Subcutaneous abdominal adipose tissue (tissue), 5 donors: ENCODE results near the gene LRRC17.

Source experiments
- H3K27ac ChIP-seq: one replicate; pipeline ENCODE4 v1.7.0; 2013; ENCODE audit warnings: low read depth, mild to moderate bottlenecking, inconsistent platforms, low read length, moderate library complexity
- H3K27me3 ChIP-seq, 5 donors: one replicate each; pipeline ENCODE4 v1.7.0; 2013; ENCODE audit warnings: low read length in 5 of 5, inconsistent platforms in 1 of 5; ENCODE audit not compliant: control insufficient read depth in 5 of 5, insufficient read depth in 4 of 5
- H3K36me3 ChIP-seq, 5 donors: one replicate each; pipeline ENCODE4 v1.7.0; 2013; ENCODE audit warnings: low read length in 5 of 5; ENCODE audit not compliant: control insufficient read depth in 5 of 5, insufficient read depth in 5 of 5
- H3K4me1 ChIP-seq, 5 donors: one replicate each; pipeline ENCODE4 v1.7.0; 2013; ENCODE audit warnings: low read length in 5 of 5, mild to moderate bottlenecking in 3 of 5, moderate library complexity in 1 of 5; ENCODE audit not compliant: control insufficient read depth in 5 of 5, insufficient read depth in 5 of 5
- H3K4me3 ChIP-seq, 5 donors: one replicate each; pipeline ENCODE4 v1.7.0; 2013; ENCODE audit warnings: low read length in 5 of 5, low read depth in 1 of 5
- H3K9ac ChIP-seq, 5 donors: one replicate each; pipeline ENCODE4 v1.7.0; 2013; ENCODE audit warnings: low read length in 5 of 5, mild to moderate bottlenecking in 4 of 5, moderate library complexity in 3 of 5
- H3K9me3 ChIP-seq, 5 donors: one replicate each; pipeline ENCODE4 v1.7.0; 2013; ENCODE audit warnings: low read length in 5 of 5; ENCODE audit not compliant: control insufficient read depth in 5 of 5
- donor health status: healthy.
- donor health status: healthy.
- donor health status: healthy.
- donor health status: healthy.
- donor health status: healthy.

Gene LRRC17

DNA sequence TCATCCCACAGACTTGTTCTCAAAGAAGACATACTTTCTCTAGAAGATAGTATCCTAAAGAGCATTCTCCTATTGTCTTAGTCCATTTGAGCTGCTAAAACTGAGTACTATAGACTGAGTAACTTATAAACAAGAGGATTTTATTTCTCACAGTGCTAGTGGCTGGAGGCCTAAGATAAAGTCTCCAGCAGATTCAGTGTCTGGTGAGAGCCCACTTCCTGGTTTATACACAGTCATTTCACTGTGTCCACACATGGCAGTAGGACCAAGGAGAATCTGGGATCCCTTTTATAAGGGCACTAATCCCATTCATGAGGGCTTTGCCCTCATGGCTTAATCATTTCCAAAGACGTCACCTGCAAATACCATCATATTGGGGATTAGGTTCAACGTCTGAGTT lies 68.7 kb downstream of the LRRC17 start:
- Histone ChIP-seq H3K9me3 (peaks cover 0 to 6% (median 4%) of the 10 kb centered on the region in 5 donors), H3K36me3 (no peaks in the 10 kb centered on the region), H3K27me3 (no peaks in the 10 kb centered on the region), H3K4me1 (peaks cover 0 to 9% (median 3%) of the 10 kb centered on the region in 5 donors), H3K9ac (no peak overlapping the region), H3K4me3 (no peak overlapping the region), H3K27ac (no peak overlapping the region)

- no peaks in the 10 kb centered on the region for H3K36me3 ChIP-seq
Observed at GRCh38 chr7:102982235-102982634, 69.4 kb downstream of the LRRC17 start.

DNA sequence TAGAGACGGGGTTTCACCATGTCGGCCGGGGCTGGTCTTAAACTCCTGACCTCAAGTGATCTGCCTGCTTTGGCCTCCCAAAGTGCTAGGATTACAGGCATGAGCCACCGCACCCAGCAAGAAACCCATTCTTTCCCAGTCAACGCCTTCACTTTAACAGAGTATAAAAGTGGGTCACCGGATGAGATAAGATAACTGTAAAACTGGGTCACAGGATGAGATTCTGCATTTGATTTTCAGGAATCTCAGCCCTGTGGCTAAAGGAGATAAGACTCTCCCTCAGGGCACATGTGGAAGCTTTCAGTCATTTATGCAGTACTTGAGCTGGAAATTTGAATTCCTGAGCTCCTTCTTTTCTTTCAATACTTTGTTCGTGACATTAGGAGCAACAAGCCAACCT lies 70.8 kb downstream of the LRRC17 start:
- H3K27ac ChIP-seq, result no peak overlapping the region
- no peak overlapping the region for H3K4me3 ChIP-seq
- H3K9me3 ChIP-seq, result peaks cover 0 to 6% (median 4%) of the 10 kb centered on the region in 5 donors
- no peaks in the 10 kb centered on the region for H3K27me3 ChIP-seq
- peaks cover 0 to 2% (median 0%) of the 10 kb centered on the region in 5 donors for H3K4me1 ChIP-seq
- no peaks in the 10 kb centered on the region for H3K36me3 ChIP-seq
- H3K9ac ChIP-seq, result no peak overlapping the region

More at GRCh38 chr7:102982235-102982634, 69.4 kb downstream of the LRRC17 start:
- Histone ChIP-seq H3K4me1 (peaks cover 0 to 9% (median 3%) of the 10 kb centered on the region in 5 donors), H3K4me3 (no peak overlapping the region), H3K27me3 (no peaks in the 10 kb centered on the region), H3K27ac (no peak overlapping the region), H3K9me3 (peaks cover 0 to 6% (median 4%) of the 10 kb centered on the region in 5 donors), H3K9ac (no peak overlapping the region)

DNA sequence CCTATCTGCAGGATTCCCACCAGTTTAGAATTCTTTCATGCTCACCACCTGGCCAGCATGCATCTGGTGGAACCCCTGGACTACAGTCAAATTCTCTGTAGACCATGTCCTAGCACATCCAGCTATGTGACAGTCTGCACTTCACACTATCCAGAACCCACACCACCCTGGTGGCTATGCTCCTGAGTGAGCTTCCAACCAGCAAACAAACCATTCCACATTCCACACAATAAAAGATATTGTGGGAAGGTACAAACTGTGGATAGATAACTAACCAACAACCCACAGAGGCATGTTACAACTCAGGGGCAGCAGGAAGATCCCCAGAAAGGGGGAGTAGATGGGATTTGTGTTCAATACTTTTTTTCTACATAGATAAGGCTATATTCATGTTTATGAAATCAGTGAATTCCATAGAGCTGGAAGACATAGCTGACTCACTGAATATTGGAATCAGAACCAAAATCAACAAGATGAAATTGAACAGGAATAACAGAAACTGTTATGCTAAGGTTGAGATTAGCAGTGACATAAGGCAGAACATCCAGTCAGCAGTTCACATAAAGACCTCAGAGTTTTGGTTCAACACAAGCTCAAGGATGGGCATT lies 72.5 kb downstream of the LRRC17 start:
- Histone ChIP-seq H3K4me3 (no peak overlapping the region), H3K9me3 (peaks cover 0 to 2% (median 0%) of the 10 kb centered on the region in 5 donors), H3K27me3 (no peaks in the 10 kb centered on the region), H3K9ac (no peak overlapping the region), H3K4me1 (no peaks in the 10 kb centered on the region), H3K27ac (no peak overlapping the region), H3K36me3 (no peaks in the 10 kb centered on the region)

- no peak overlapping the region for H3K9ac ChIP-seq
- no peak overlapping the region for H3K27ac ChIP-seq
- peaks cover 0 to 4% (median 0%) of the 10 kb centered on the region in 5 donors for H3K4me1 ChIP-seq
- no peaks in the 10 kb centered on the region for H3K27me3 ChIP-seq
- H3K9me3 ChIP-seq, result no peaks in the 10 kb centered on the region
- H3K36me3 ChIP-seq, result no peaks in the 10 kb centered on the region
- no peak overlapping the region for H3K4me3 ChIP-seq
Observed at GRCh38 chr7:102988088-102988487, 75.3 kb downstream of the LRRC17 start.

DNA sequence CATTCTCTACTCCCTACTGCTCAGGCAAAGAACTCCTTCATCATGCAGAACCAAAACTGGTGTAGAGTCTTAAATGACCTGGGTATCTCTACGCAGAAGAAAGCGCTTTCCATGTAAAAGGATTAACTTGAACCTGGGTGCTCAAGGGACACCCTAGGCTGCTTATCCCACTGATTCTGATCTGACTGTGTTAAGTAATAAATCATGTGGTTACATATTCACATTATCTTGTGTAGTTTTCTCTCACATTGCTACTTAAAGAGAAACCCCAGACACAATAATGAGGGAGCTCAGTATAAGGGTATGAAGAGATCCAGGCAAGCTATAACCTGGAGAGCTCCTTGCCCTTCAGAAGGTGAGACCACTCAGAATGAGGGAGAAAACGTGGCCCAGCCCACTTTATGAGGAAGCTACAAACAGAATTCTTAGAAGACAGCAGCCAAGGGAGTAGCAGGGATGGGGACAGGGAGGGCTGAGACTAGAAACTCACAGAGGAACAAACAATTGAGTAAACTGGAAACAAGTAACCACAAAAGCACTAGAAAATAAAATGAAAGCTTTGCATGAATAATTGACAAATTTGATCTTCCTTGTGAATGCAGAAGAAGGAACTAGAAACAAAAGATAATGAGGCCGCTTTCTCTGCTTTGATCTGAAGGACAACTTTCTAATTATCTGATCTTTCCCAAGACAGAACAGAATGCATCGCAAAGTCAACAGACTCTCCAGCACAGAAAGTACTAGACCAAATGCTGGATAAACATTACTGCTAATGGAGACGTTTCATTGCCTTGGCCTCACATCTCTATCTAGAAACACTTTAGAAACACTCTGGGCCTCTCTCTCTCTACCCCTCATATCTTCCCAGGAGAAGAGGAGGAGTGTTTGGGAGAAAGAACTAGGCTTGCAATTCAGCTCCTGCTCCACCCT lies 76.1 kb downstream of the LRRC17 start:
- no peaks in the 10 kb centered on the region for H3K36me3 ChIP-seq
- no peak overlapping the region for H3K4me3 ChIP-seq
- no peak overlapping the region for H3K9ac ChIP-seq
- no peaks in the 10 kb centered on the region for H3K27me3 ChIP-seq
- H3K27ac ChIP-seq, result no peak overlapping the region
- H3K9me3 ChIP-seq, result no peaks in the 10 kb centered on the region
- peaks cover 0 to 9% (median 0%) of the 10 kb centered on the region in 5 donors for H3K4me1 ChIP-seq

GRCh38 chr7:102990642-102991041 lies 77.8 kb downstream of the LRRC17 start:
- Histone ChIP-seq H3K27me3 (no peaks in the 10 kb centered on the region), H3K36me3 (no peaks in the 10 kb centered on the region), H3K4me1 (peaks cover 0 to 10% (median 0%) of the 10 kb centered on the region in 5 donors), H3K9me3 (no peaks in the 10 kb centered on the region), H3K9ac (no peak overlapping the region), H3K4me3 (no peak overlapping the region), H3K27ac (no peak overlapping the region)

GRCh38 chr7:102991077-102991539 lies 78.3 kb downstream of the LRRC17 start:
- Histone ChIP-seq H3K9me3 (no peaks in the 10 kb centered on the region), H3K9ac (no peak overlapping the region), H3K4me3 (no peak overlapping the region), H3K27ac (no peak overlapping the region), H3K4me1 (peaks cover 0 to 10% (median 0%) of the 10 kb centered on the region in 5 donors), H3K36me3 (no peaks in the 10 kb centered on the region), H3K27me3 (no peaks in the 10 kb centered on the region)

DNA sequence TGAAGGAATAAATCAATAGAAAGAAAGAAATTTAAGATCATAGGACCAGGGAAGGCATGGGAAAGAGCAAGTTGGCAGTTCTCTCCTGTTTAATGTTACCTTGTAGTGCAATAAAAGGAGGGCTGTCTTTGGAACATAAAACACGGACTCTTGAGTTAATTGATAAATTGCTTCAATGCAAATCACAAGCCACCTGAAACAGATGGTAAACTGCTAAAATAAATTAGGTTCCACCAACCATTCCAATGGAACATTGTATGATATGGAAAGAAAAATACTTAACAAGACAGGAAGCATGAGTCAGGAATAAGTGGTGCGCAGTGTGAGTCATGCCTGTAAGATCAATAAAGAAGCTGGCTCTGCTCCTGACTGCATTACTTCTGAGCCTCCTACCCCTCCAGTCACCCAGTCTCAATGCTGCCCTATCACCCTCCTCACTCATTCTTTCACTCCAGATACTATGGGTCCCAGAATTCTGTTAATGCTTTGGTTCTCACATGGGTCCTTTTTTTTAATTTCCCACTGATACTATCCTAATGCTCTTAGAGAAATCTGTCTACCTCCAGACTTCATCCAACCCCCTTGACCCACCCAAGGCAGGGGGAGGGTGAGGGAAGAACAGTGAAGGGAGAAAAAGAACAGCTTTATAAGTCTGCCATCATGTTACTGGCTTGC lies 78.9 kb downstream of the LRRC17 start:
- Histone ChIP-seq H3K27ac (no peak overlapping the region), H3K9me3 (no peaks in the 10 kb centered on the region), H3K9ac (no peak overlapping the region), H3K4me1 (peaks cover 0 to 10% (median 0%) of the 10 kb centered on the region in 5 donors), H3K27me3 (no peaks in the 10 kb centered on the region), H3K36me3 (no peaks in the 10 kb centered on the region), H3K4me3 (no peak overlapping the region)
